Suprapubic skin (tissue), 4 donors: ENCODE results near the gene ZNF536.

Source experiments
- CTCF ChIP-seq, 2 donors: fragments of 200-600 bp in 1 of 2; fragments of 450-650 bp in 1 of 2; sonication (generic) in 1 of 2; IDR thresholded peaks; one replicate each; pipeline ENCODE4 v1.5.1; 2016 to 2019; ENCODE audit warnings: antibody characterized with exemption in 2 of 2, mild to moderate bottlenecking in 1 of 2, moderate library complexity in 1 of 2
- EP300 ChIP-seq: sonication (generic); formaldehyde crosslinking; IDR thresholded peaks from one replicate; pipeline ENCODE4 v1.6.1; 2017; ENCODE audit warnings: antibody characterized with exemption
- POLR2A ChIP-seq, 2 donors: fragments of 450-650 bp; IDR thresholded peaks; one replicate each; pipeline ENCODE4 v1.6.1; 2017; ENCODE audit warnings: antibody characterized with exemption in 2 of 2, mild to moderate bottlenecking in 2 of 2, moderate library complexity in 2 of 2
- POLR2AphosphoS5 ChIP-seq, 3 donors: sonication (generic); formaldehyde crosslinking; IDR thresholded peaks; one replicate each; pipeline ENCODE4 v1.6.1; 2017; ENCODE audit warnings: antibody characterized with exemption in 3 of 3

- no peak for TF ChIP-seq CTCF (IDR thresholded peaks at IDR 0.05)
- TF ChIP-seq EP300: no peak
- no peak for TF ChIP-seq POLR2A (IDR thresholded peaks at IDR 0.05)
- TF ChIP-seq POLR2AphosphoS5 (IDR thresholded peaks at IDR 0.05): no peak
These were observed 108.9 kb downstream of the ZNF536 start for GRCh38 chr19:30481063-30481462.
